C4-2B (cell line): Measurements from ENCODE around the gene SLC25A46.
"Not testable (repeated sequence)": the region's sequence is repeated elsewhere in the genome, so short reads cannot be mapped to it uniquely, and the experiment has no call there.

ENCODE experiments used
- CTCF ChIP-seq: fragments of 450-650 bp; conservative IDR thresholded peaks from 2 replicates; pipeline ENCODE4 v1.5.1; 2017; ENCODE audit warnings: mild to moderate bottlenecking
- ZFX ChIP-seq: fragments of 450-650 bp; IDR thresholded peaks from 2 replicates; pipeline ENCODE4 v1.6.1; 2017

DNA sequence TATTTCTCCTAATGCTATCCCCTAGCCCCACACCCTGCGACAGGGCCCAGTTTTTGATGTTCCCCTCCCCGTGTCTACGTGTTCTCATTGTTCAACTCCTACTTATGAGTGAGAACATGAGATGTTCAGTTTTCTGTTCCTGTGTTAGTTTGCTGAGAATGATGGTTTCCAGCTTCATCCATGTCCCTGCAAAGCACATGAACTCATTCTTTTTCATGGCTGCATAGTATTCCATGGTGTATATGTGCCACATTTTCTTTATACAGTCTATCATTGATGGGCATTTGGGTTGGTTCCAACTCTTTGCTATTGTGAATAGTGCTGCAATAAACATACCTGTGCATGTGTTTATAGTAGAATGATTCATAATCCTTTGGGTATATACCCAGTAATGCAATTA is 49.2 kb downstream of the SLC25A46 start:
- TF ChIP-seq CTCF, ZFX: not testable (repeated sequence)
